Ramos (cell line): ENCODE measurements around the gene CSNK1G3.
"Not testable (repeated sequence)": the region's sequence is repeated elsewhere in the genome, so short reads cannot be mapped to it uniquely, and the experiment has no call there.

Source experiments
- in situ Hi-C: fragments of 300-500 bp; cut with MboI; formaldehyde crosslinking; loops from one replicate; pipeline ENCODE4 v1.14.3; 2022; ENCODE audit warnings: low sequenced_read_pairs; ENCODE audit not compliant: unreplicated experiment

The CSNK1G3 gene

DNA sequence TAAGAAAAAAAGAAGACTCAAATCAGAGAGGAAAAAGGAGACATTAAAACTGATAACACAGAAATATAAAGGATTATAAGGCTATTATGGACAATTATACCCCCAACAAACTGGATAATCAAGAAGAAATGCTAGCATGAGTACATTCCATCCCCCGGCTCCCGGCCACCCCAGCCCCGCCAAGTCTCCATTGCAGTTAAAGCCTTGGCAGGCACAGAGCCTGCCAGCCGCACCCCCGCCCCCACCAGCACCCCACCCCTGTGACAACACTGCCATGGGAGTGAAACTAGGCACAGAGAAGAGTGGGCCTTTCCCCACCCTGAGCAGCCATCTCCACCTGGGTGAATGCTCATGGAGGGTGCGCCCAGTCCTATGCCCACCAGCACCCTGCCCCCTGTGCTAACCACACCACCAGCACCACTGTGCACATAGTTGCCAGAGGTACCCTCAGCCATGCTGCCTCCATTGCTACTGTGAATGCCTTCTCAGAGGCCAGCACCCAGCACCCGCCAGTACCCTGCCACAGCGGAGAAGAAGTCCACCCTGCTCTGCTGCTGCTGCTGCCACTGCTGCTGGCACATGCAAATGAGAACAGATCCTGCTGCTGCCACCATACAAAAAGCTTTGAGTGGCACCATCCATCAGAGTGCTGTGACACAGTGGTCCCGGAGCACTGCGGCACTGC is 117.0 kb downstream of the CSNK1G3 start:
- in situ Hi-C loops = no loop called here

DNA sequence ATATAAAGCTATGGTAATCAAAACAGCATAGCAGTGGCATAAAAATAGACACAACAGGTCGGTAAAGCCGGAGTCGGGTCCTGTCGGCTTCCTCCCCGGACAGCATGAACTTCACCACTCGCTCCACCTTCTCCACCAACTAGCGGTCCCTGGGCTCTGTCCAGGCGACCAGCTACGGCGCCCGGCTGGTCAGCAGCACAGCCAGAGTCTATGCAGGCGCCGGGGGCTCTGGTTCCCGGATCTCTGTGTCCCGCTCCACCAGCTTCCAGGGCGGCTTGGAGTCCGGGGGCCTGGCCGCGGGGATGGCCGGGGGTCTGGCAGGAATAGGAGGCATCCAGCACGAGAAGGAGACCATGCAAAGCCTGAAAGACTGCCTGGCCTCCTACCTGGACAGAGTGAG is 124.0 kb downstream of the CSNK1G3 start:
- in situ Hi-C loops = no loop called here

GRCh38 chr5:123637028-123637427 is 125.1 kb downstream of the CSNK1G3 start:
- in situ Hi-C loops = not testable (repeated sequence)

DNA sequence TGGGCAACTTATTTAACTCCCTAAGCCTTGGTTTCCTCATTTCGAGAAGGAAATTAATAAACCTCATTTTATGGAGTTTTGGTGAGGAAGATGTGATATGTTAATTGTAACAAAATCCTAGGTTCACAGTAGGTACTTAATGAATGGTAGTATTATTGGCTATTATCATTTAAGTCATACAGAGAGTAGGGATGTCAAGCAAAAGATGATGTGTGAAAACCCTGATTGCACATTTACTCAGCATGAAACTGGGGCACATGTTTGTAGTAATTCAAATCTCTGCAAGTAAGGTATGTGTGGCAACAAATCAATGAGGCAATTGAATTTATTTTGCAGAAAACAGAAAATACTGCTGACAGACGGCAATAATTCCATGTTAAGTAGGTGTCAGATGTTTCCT is 127.3 kb downstream of the CSNK1G3 start:
- in situ Hi-C loops = no loop called here

GRCh38 chr5:123645024-123645603 is 133.1 kb downstream of the CSNK1G3 start:
- in situ Hi-C loops = no loop called here

- in situ Hi-C loops = no loop called here
Observed at GRCh38 chr5:123647066-123647465, 135.1 kb downstream of the CSNK1G3 start.

DNA sequence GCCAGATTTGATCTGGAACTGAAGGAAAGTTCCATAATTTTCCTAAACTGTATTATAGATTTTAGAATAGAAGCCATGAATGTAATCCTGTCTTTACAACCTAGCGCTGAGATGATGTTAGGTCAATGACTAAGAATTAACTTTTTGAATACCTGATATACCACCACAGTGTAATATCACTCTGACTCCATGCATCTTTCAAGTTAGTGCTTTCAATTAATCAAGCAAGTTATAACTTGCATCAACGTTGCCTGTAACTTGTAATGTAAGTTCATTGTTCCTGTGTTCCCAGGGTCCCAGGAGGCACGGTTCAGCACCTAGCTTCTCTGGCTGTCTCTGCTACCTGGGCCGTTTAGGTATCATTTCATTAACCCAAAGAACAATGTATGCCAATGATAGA is 139.3 kb downstream of the CSNK1G3 start:
- in situ Hi-C loops = no loop called here

GRCh38 chr5:123659011-123659410 is 147.0 kb downstream of the CSNK1G3 start:
- in situ Hi-C loops = no loop called here

DNA sequence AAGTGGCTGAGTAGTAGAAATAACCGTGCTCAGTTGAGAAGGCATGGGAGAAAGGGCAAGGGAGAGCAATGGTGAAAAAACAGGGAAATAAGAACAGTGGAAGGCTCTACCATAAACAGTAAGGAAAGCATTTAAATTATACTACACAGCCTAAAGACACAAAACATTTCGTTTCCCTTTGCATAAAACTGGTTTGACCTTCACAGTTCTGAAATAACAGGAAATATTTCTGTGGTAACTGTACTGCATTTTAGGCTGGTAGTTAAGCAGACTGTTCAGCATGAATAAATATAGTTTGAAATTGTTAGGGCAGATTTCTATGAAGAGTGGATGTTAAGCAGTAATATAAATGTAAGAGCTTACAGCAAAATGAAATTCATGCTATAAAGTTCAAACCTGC is 147.5 kb downstream of the CSNK1G3 start:
- in situ Hi-C loops = no loop called here

GRCh38 chr5:123664961-123665360 is 153.0 kb downstream of the CSNK1G3 start:
- in situ Hi-C loops = no loop called here

DNA sequence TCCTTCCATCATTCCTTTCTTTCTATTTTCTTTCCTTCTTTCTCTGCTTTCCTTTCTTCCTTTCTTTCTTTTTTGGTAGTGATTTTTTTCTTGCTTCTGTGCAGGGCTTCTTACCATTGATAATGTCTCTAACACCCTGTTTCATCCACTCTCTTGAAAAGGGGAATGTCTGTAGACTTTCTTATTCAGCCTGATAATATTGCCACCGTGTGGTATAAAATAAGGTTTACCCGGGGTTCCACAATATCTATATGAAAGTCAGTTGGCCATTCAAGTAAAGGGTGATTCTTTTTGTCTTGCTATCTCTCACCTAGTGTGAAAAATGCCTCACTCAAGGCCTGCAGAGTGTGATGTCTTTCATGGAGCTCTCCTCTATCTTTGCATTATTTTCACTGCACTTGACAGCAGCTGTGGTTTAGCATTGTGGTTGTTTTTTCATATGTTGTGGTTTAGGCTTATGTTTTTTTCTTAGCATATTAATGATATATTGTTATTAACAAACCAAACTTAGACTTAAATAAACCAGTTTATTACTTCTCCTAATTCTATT is 153.9 kb downstream of the CSNK1G3 start:
- in situ Hi-C loops = no loop called here
